Right lobe of liver (tissue), 6 donors: ENCODE data around the gene PLA2G4C. TPM values are rescaled to one million over a fixed set of nuclear protein-coding genes. Genes with fewer than 3 reads are reported as not detected.

Experiments
- ATAC-seq, 4 donors: fragments of 200-7000 bp; cut with Tn5 transposase; one replicate each; pipeline ENCODE4 v1.9.1; 2020; ENCODE audit warnings: mild to moderate bottlenecking in 4 of 4, moderate library complexity in 4 of 4
- DNase-seq, 3 donors: peaks; one replicate each; pipeline ENCODE4 v3.0.0-alpha.2; 2020
- H3K27ac ChIP-seq, 3 donors: fragments of 200-600 bp; one replicate each; pipeline ENCODE4 v1.8.0; 2022
- H3K27me3 ChIP-seq, 2 donors: fragments of 200-600 bp; one replicate each; pipeline ENCODE4 v1.8.0; 2022
- H3K36me3 ChIP-seq, 4 donors: fragments of 200-600 bp; sonication (generic) in 1 of 4; one replicate each; pipeline versions ENCODE4 v1.5.1 to v1.8.0; 2017 to 2022; ENCODE audit warnings: control low read depth in 1 of 4
- H3K4me1 ChIP-seq, 4 donors: fragments of 200-600 bp; sonication (generic) in 1 of 4; one replicate each; pipeline versions ENCODE4 v1.5.1 to v1.8.0; 2017 to 2022; ENCODE audit warnings: control low read depth in 1 of 4
- H3K4me3 ChIP-seq, 3 donors: fragments of 200-600 bp; one replicate each; pipeline ENCODE4 v1.8.0; 2022
- H3K9me3 ChIP-seq, 4 donors: fragments of 200-600 bp; sonication (generic) in 1 of 4; one replicate each; pipeline versions ENCODE4 v1.5.1 to v1.8.0; 2017 to 2022; ENCODE audit warnings: control low read depth in 1 of 4
- CTCF ChIP-seq, 4 donors: fragments of 200-600 bp in 3 of 4; fragments of 450-650 bp in 1 of 4; IDR thresholded peaks; one replicate each; pipeline versions ENCODE4 v1.5.1 to v1.8.0; 2016 to 2022; ENCODE audit warnings: antibody characterized with exemption in 4 of 4, mild to moderate bottlenecking in 2 of 4
- POLR2A ChIP-seq: fragments of 450-650 bp; IDR thresholded peaks from one replicate; pipeline ENCODE4 v1.6.1; 2017; ENCODE audit warnings: antibody characterized with exemption, mild to moderate bottlenecking
- WGBS: methylation state at CpG from one replicate; pipeline ENCODE4 v1.1.6; 2018; ENCODE audit warnings: low coverage, low lambda C conversion rate; ENCODE audit not compliant: insufficient coverage; ENCODE audit errors: missing lambda C conversion rate; 5-methylcytosine and 5-hydroxymethylcytosine counted together
- intact Hi-C, 2 donors: fragments of 100-400 bp; cut with DNase I; formaldehyde crosslinking; loops; one replicate each; pipeline versions ENCODE4 v1.11.2 to v1.14.1; 2022
- total RNA-seq, 6 experiments: library from RNA; depleted of rRNA in 2 of 6; stranded (reverse); fragments of >200 nt in 2 of 6; fragmentation: NEBNext Ultra II Directional in 3 of 6; extraction: Animal tissue kit (Norgen Biotek cat#: 25700) in 3 of 6; gene quantifications; one replicate each; pipeline versions ENCODE4 v1.1.0 to v1.2.4, GENCODE V29; 2016 to 2023
- donor health status: DM: no; HTN: yes; CAD: no.
- donor health status: DM: no; HTN: no; CAD: no.
- donor health status: DM: no; HTN: no; CAD: no.
- donor health status: DM: no; HTN: yes; CAD: no.
- donor health status: DM: no; HTN: yes; CAD: no.

PLA2G4C gene
- total RNA-seq, 6 experiments from 2014 or later: 3.8 to 29.7 (median 9.8) TPM

DNA sequence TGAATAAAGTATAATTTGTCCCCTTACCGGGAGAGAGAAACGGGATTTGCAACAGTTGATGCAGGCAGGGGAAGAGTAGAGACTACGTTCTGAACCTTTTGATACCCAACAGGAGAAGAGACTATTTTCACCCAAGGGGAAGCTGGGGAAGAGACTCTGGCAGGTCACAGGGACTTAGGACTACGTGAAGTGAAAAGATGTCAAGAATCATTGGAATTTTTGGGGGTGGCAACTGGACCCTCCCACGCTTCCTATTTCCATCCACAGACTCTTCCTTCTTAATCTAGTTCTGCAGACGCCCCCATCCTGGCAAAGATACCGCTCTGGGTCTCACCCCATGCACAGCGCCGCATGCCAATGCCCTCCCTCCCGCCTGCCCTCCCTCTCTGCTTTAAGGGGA is 80.5 kb downstream of the PLA2G4C start:
- Histone ChIP-seq H3K4me1 (no peaks in the 10 kb centered on the region), H3K27ac (no peak overlapping the region), H3K4me3 (no peak overlapping the region), H3K36me3 (no peaks in the 10 kb centered on the region), H3K27me3 (no peaks in the 10 kb centered on the region), H3K9me3 (no peaks in the 10 kb centered on the region)
- WGBS: 37% methylated on average over 7 of the region's 10 CpGs
- TF ChIP-seq CTCF (IDR thresholded peaks at IDR 0.05): no peak
- TF ChIP-seq POLR2A: no peak
- intact Hi-C loops: no loop called here
- ATAC-seq (no peak), DNase-seq (no peak)

DNA sequence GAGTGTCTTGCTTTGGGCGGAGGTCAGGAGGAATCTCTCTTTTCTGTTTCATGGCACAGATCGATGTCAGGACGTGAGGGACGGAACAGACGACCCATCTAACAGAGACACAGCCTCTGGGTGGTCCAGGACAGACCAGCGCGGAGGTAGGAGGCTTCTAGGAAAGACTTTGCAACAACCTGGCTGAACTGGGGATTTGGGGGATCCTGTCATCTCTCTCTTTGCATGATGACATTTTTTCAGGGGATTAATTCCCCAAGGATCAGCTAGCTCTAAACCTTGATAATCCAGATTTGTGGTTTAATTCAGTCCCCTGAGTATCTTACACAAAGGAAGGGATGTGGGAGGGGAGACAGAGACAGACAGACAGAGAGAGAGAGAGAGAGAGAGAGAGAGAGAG is 81.2 kb downstream of the PLA2G4C start:
- no peaks in the 10 kb centered on the region for H3K36me3 ChIP-seq
- intact Hi-C loops: no loop called here
- no peaks in the 10 kb centered on the region for H3K9me3 ChIP-seq
- ATAC-seq: no peak
- no peak overlapping the region for H3K27ac ChIP-seq
- no peak for DNase-seq
- H3K27me3 ChIP-seq: no peaks in the 10 kb centered on the region
- 51% methylated on average over 4 of the region's 7 CpGs for WGBS
- no peak overlapping the region for H3K4me3 ChIP-seq
- H3K4me1 ChIP-seq: no peaks in the 10 kb centered on the region
- no peak for TF ChIP-seq POLR2A
- no peak for TF ChIP-seq CTCF (IDR thresholded peaks at IDR 0.05)

DNA sequence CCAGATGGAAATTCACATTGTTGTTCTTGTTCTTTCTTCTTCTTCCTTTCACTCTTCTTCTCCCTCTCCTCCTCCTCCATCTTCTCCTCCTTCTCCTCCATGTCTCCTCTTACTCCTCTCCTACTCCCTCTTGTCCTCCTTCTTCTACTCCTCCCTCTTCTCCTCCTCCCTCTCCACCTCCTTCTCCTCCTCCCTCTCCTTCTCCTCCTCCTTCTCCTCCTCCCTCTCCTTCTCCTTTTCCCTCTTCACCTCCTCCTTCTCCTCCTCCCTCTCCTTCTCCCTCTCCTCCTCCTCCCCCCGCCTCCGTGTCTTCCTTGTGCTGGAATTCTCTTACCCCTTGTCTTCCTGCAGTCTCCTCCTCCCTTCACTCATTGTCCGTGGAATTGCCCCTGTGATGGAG is 85.1 kb downstream of the PLA2G4C start:
- Histone ChIP-seq H3K27ac (no peak overlapping the region), H3K4me3 (no peak overlapping the region), H3K36me3 (no peaks in the 10 kb centered on the region), H3K9me3 (no peaks in the 10 kb centered on the region), H3K4me1 (no peaks in the 10 kb centered on the region), H3K27me3 (no peaks in the 10 kb centered on the region)
- ATAC-seq (no peak), DNase-seq (no peak)
- TF ChIP-seq POLR2A: no peak
- TF ChIP-seq CTCF (IDR thresholded peaks at IDR 0.05): no peak
- intact Hi-C loops: no loop called here
- 47% methylated on average over 3 of the region's 3 CpGs for WGBS

DNA sequence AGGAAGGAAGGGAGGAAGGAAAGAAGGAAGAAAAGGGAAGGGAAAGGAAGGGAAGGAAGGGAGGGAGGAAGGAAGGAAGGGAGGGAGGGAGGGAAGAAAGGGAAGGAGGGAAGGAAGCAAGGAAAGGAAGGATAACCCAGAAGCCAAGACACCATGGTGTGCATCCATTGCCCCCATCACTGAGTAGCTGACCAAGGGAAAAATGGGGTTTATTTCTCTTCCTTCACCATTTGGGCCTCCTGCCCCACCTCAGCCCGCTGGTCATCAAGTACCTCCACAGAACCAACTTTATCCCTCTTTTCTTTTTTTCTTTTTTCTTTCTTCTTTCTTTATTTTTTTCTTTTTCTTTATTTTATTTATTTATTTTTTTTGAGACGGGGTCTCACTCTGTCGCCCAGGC is 87.1 kb downstream of the PLA2G4C start:
- Histone ChIP-seq H3K4me3 (no peak overlapping the region), H3K27ac (no peak overlapping the region), H3K36me3 (no peaks in the 10 kb centered on the region), H3K9me3 (no peaks in the 10 kb centered on the region), H3K27me3 (no peaks in the 10 kb centered on the region), H3K4me1 (no peaks in the 10 kb centered on the region)
- ATAC-seq (no peak), DNase-seq (no peak)
- 57% methylated on average over 3 of the region's 3 CpGs for WGBS
- intact Hi-C loops: no loop called here
- no peak for TF ChIP-seq POLR2A

GRCh38 chr19:48023011-48023410 is 87.6 kb downstream of the PLA2G4C start:
- Histone ChIP-seq H3K27me3 (no peaks in the 10 kb centered on the region), H3K9me3 (no peaks in the 10 kb centered on the region), H3K27ac (no peak overlapping the region), H3K36me3 (no peaks in the 10 kb centered on the region), H3K4me1 (no peaks in the 10 kb centered on the region), H3K4me3 (no peak overlapping the region)
- TF ChIP-seq POLR2A (no peak), CTCF (IDR thresholded peaks at IDR 0.05) (no peak)
- no peak for ATAC-seq
- intact Hi-C loops: no loop called here
- 39% methylated on average over 2 of the region's 2 CpGs for WGBS
- DNase-seq: no peak
